SK-N-SH (cell line): Measurements from ENCODE around the gene GTF2E1. TPM values are rescaled to one million over a fixed set of nuclear protein-coding genes. Genes with fewer than 3 reads are reported as not detected.

ENCODE experiments used
- CTCF ChIA-PET: fragments of 300-600, 350-600 bp; formaldehyde crosslinking; extraction: SDS; loops from one replicate; lab custom pipeline; 2021; lab: Yijun Ruan, JAX
- POLR2A ChIA-PET: fragments of 350-600 bp; sonication (Branson Sonifier 250); formaldehyde crosslinking; extraction: SDS; loops from one replicate; lab custom pipeline; 2020; ENCODE audit warnings: antibody characterized with exemption, inconsistent platforms; lab: Yijun Ruan, JAX
- DNase-seq: peaks from one replicate; pipeline ENCODE4 v3.0.0; 2012
- H2AFZ ChIP-seq: fragments of 200-600 bp; sonication (generic); 2 replicates; pipeline ENCODE4 v1.8.1; 2016; ENCODE audit warnings: antibody characterized with exemption, mild to moderate bottlenecking, low read depth
- H3F3A ChIP-seq: fragments of 200-600 bp; sonication (generic); replicated peaks from 2 replicates; pipeline ENCODE3; 2016; ENCODE audit warnings: antibody characterized with exemption, mild to moderate bottlenecking; ENCODE audit not compliant: insufficient read depth
- H3K27ac ChIP-seq, 2 experiments: fragments of 200-500 bp in 1 of 2; fragments of 200-600 bp in 1 of 2; sonication (Bioruptor generic) in 1 of 2; sonication (generic), shearing (Covaris generic) in 1 of 2; 2 replicates each; pipeline versions ENCODE4 v1.5.1 to v1.6.1; 2014 to 2016; ENCODE audit warnings: low read depth in 2 of 2, inconsistent platforms in 1 of 2, low read length in 1 of 2, mild to moderate bottlenecking in 1 of 2, mixed read lengths in 1 of 2
- H3K27me3 ChIP-seq: fragments of 200-600 bp; sonication (generic), shearing (Covaris generic); 2 replicates; pipeline ENCODE4 v1.6.1; 2016; ENCODE audit warnings: mixed run types; ENCODE audit not compliant: insufficient read depth
- H3K36me3 ChIP-seq, 2 experiments: fragments of 200-500 bp in 1 of 2; fragments of 200-600 bp in 1 of 2; sonication (Bioruptor generic) in 1 of 2; sonication (generic) in 1 of 2; replicated peaks in 1 of 2; 2 replicates each; pipeline versions ENCODE3 to v1.5.1; 2014 to 2016; ENCODE audit warnings: low read length in 1 of 2, mild to moderate bottlenecking in 1 of 2; ENCODE audit not compliant: insufficient read depth in 2 of 2, control insufficient read depth in 1 of 2
- H3K4me1 ChIP-seq, 2 experiments: fragments of 200-500 bp in 1 of 2; fragments of 200-600 bp in 1 of 2; sonication (Bioruptor generic) in 1 of 2; sonication (generic), shearing (Covaris generic) in 1 of 2; 2 replicates each; pipeline versions ENCODE4 v1.5.1 to v1.6.1; 2014 to 2016; ENCODE audit warnings: low read depth in 1 of 2, low read length in 1 of 2, mixed run types in 1 of 2; ENCODE audit not compliant: insufficient read depth in 2 of 2, control insufficient read depth in 1 of 2
- H3K4me2 ChIP-seq: fragments of 200-600 bp; sonication (generic), shearing (Covaris generic); 2 replicates; pipeline ENCODE4 v1.6.1; 2017; ENCODE audit warnings: mixed run types
- H3K4me3 ChIP-seq, 2 experiments: fragments of 200-500 bp in 1 of 2; fragments of 200-600 bp in 1 of 2; sonication (Bioruptor generic) in 1 of 2; sonication (generic), shearing (Covaris generic) in 1 of 2; 2 replicates each; pipeline versions ENCODE4 v1.5.1 to v1.8.1; 2014 to 2016; ENCODE audit warnings: low read depth in 2 of 2, inconsistent platforms in 1 of 2, low read length in 1 of 2, mild to moderate bottlenecking in 1 of 2, mixed read lengths in 1 of 2, moderate library complexity in 1 of 2
- H3K79me2 ChIP-seq: fragments of 200-600 bp; sonication (generic); 2 replicates; pipeline ENCODE4 v1.8.1; 2017; ENCODE audit warnings: mild to moderate bottlenecking; ENCODE audit not compliant: insufficient read depth
- H3K9ac ChIP-seq: fragments of 200-600 bp; sonication (generic); 2 replicates; pipeline ENCODE4 v1.6.1; 2017; ENCODE audit warnings: mixed run types
- H3K9me2 ChIP-seq: fragments of 200-600 bp; sonication (generic); 2 replicates; pipeline ENCODE4 v1.6.1; 2017; ENCODE audit warnings: mixed run types
- H3K9me3 ChIP-seq: fragments of 200-600 bp; sonication (generic); 2 replicates; pipeline ENCODE4 v1.6.1; 2017; ENCODE audit warnings: mixed run types, mild to moderate bottlenecking, moderate library complexity
- H4K20me1 ChIP-seq: fragments of 200-600 bp; sonication (generic); 2 replicates; pipeline ENCODE4 v1.6.1; 2017; ENCODE audit warnings: mild to moderate bottlenecking, mixed run types; ENCODE audit not compliant: insufficient read depth
- CHD2 ChIP-seq: fragments of 150-350 bp; IDR thresholded peaks from 2 replicates; pipeline ENCODE4 v1.6.1; 2018; ENCODE audit warnings: low read length; ENCODE audit not compliant: partially characterized antibody
- EP300 ChIP-seq, 2 experiments: IDR thresholded peaks; 2 replicates each; pipeline versions ENCODE4 v1.4.0 to v1.6.1; 2012; ENCODE audit warnings: borderline replicate concordance in 1 of 2, low read depth in 1 of 2, low read length in 1 of 2
- FOSL2 ChIP-seq: IDR thresholded peaks from 2 replicates; pipeline ENCODE4 v1.4.0; 2012; ENCODE audit warnings: low read depth, mild to moderate bottlenecking, moderate library complexity, borderline replicate concordance
- FOXM1 ChIP-seq: IDR thresholded peaks from 2 replicates; pipeline ENCODE4 v1.4.0; 2012; ENCODE audit warnings: low read depth, mild to moderate bottlenecking
- GABPA ChIP-seq: IDR thresholded peaks from 2 replicates; pipeline ENCODE4 v1.4.0; 2012; ENCODE audit warnings: low read depth, mild to moderate bottlenecking
- GATA2 ChIP-seq: sonication (generic); formaldehyde crosslinking; IDR thresholded peaks from 2 replicates; pipeline ENCODE4 v1.5.0; 2020; ENCODE audit warnings: mild to moderate bottlenecking, missing genetic modification reagents
- JUND ChIP-seq: IDR thresholded peaks from 2 replicates; pipeline ENCODE4 v1.4.0; 2012
- MEF2A ChIP-seq: IDR thresholded peaks from 2 replicates; pipeline ENCODE4 v1.4.0; 2012; ENCODE audit warnings: low read depth, borderline replicate concordance
- NFIC ChIP-seq: IDR thresholded peaks from 2 replicates; pipeline ENCODE4 v1.4.0; 2012; ENCODE audit warnings: borderline replicate concordance
- POLR2AphosphoS5 ChIP-seq: IDR thresholded peaks from 2 replicates; pipeline ENCODE4 v1.6.1; 2012; ENCODE audit warnings: low read depth, low read length
- RAD21 ChIP-seq: IDR thresholded peaks from 2 replicates; pipeline ENCODE4 v1.6.1; 2012; ENCODE audit warnings: mild to moderate bottlenecking, low read length
- RCOR1 ChIP-seq: fragments of 150-350 bp; IDR thresholded peaks from 2 replicates; pipeline ENCODE4 v1.6.1; 2017; ENCODE audit warnings: antibody characterized with exemption, low read length
- RXRA ChIP-seq: IDR thresholded peaks from 2 replicates; pipeline ENCODE4 v1.4.0; 2012; ENCODE audit warnings: low read depth, mild to moderate bottlenecking, borderline replicate concordance
- TCF12 ChIP-seq: IDR thresholded peaks from 2 replicates; pipeline ENCODE4 v1.4.0; 2012
- TEAD4 ChIP-seq: IDR thresholded peaks from 2 replicates; pipeline ENCODE4 v1.4.0; 2012; ENCODE audit warnings: mild to moderate bottlenecking, borderline replicate concordance; ENCODE audit not compliant: insufficient read depth
- YY1 ChIP-seq: IDR thresholded peaks from 2 replicates; pipeline ENCODE4 v1.4.0; 2012; ENCODE audit warnings: low read depth, mild to moderate bottlenecking
- polyA plus RNA-seq, 3 experiments: library from polyadenylated mRNA; depleted of rRNA; stranded (reverse); fragments of >200 nt; gene quantifications; 2 replicates each; pipeline ENCODE4 v1.2.3, GENCODE V29; 2012
- TF ChIP-seq, protein P1 (sequence below): fragments of 200-600 bp; sonication (generic); IDR thresholded peaks from 2 replicates; pipeline ENCODE4 v1.6.1; 2017; ENCODE audit warnings: antibody characterized with exemption, mild to moderate bottlenecking, moderate library complexity
- TF ChIP-seq, protein P2 (sequence below): IDR thresholded peaks from 2 replicates; pipeline ENCODE4 v1.4.0; 2012; ENCODE audit warnings: low read depth, borderline replicate concordance
- TF ChIP-seq, protein P3 (sequence below): IDR thresholded peaks from 2 replicates; pipeline ENCODE4 v1.4.0; 2012; ENCODE audit warnings: low read depth, borderline replicate concordance

The GTF2E1 gene
- polyA plus RNA-seq, 1 of the 3 experiments (the other 2 are of a cell fraction): 5.7 TPM

DNA sequence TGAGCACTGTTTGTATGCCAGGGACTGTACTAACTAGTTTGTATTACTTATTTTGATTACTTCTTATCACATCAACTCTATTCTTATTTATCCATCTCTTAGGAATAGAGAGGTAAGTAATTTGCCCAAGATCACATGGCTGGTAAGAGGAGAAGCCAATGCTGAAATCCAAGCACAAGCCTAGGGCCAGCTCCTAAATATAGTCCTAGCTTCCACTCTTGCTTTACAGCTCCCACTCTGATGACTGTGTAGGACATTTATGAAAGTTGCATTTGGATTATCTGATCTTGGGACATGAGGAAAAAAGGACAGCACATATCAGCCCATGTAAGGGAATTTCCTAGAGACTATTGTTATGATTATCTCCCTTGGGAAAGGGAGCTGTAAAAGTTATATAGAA is 58.1 kb downstream of the GTF2E1 start:
- H3K27me3 ChIP-seq: no peaks in the 10 kb centered on the region
- H3K4me3 ChIP-seq: no peak overlapping the region
- no peaks in the 10 kb centered on the region for H3K4me1 ChIP-seq
- no peaks in the 10 kb centered on the region for H3K36me3 ChIP-seq
- TF ChIP-seq RXRA (no peak), EP300 (IDR thresholded peaks at IDR 0.05; ENCODE audit: borderline replicate concordance in 1 of 2, low read depth in 1 of 2, low read length in 1 of 2) (no peak), RCOR1 (no peak), JUND (no peak), GABPA (no peak), FOXM1 (no peak), RAD21 (no peak), FOSL2 (no peak), TCF12 (no peak), TEAD4 (no peak), GATA2 (CRISPR knock-in tag) (no peak), NFIC (no peak), MEF2A (no peak), CHD2 (no peak), POLR2AphosphoS5 (no peak), YY1 (no peak)
- TF ChIP-seq, protein P1, sequence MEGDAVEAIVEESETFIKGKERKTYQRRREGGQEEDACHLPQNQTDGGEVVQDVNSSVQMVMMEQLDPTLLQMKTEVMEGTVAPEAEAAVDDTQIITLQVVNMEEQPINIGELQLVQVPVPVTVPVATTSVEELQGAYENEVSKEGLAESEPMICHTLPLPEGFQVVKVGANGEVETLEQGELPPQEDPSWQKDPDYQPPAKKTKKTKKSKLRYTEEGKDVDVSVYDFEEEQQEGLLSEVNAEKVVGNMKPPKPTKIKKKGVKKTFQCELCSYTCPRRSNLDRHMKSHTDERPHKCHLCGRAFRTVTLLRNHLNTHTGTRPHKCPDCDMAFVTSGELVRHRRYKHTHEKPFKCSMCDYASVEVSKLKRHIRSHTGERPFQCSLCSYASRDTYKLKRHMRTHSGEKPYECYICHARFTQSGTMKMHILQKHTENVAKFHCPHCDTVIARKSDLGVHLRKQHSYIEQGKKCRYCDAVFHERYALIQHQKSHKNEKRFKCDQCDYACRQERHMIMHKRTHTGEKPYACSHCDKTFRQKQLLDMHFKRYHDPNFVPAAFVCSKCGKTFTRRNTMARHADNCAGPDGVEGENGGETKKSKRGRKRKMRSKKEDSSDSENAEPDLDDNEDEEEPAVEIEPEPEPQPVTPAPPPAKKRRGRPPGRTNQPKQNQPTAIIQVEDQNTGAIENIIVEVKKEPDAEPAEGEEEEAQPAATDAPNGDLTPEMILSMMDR: no peak
- TF ChIP-seq, protein P2, sequence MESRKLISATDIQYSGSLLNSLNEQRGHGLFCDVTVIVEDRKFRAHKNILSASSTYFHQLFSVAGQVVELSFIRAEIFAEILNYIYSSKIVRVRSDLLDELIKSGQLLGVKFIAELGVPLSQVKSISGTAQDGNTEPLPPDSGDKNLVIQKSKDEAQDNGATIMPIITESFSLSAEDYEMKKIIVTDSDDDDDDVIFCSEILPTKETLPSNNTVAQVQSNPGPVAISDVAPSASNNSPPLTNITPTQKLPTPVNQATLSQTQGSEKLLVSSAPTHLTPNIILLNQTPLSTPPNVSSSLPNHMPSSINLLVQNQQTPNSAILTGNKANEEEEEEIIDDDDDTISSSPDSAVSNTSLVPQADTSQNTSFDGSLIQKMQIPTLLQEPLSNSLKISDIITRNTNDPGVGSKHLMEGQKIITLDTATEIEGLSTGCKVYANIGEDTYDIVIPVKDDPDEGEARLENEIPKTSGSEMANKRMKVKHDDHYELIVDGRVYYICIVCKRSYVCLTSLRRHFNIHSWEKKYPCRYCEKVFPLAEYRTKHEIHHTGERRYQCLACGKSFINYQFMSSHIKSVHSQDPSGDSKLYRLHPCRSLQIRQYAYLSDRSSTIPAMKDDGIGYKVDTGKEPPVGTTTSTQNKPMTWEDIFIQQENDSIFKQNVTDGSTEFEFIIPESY: no peak
- TF ChIP-seq, protein P3, sequence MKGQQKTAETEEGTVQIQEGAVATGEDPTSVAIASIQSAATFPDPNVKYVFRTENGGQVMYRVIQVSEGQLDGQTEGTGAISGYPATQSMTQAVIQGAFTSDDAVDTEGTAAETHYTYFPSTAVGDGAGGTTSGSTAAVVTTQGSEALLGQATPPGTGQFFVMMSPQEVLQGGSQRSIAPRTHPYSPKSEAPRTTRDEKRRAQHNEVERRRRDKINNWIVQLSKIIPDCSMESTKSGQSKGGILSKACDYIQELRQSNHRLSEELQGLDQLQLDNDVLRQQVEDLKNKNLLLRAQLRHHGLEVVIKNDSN: no peak
- TF ChIP-seq, all 33 proteins: peak for 0
- H4K20me1 ChIP-seq: no peaks in the 10 kb centered on the region
- ChIA-PET POLR2A (no interaction called here), CTCF (interaction anchor here (2.9 to 3.5 kb wide), 2 partner anchors 239 to 242 kb away, joined by 13 to 16 read pairs; no protein-coding TSS in a partner anchor)
- no peak overlapping the region for H3K4me2 ChIP-seq
- no peaks in the 10 kb centered on the region for H3K79me2 ChIP-seq
- H3K9me3 ChIP-seq: no peaks in the 10 kb centered on the region
- DNase-seq: no peak
- no peak overlapping the region for H2AFZ ChIP-seq
- H3K9me2 ChIP-seq: no peaks in the 10 kb centered on the region
- no peaks in the 10 kb centered on the region for H3F3A ChIP-seq
- no peak overlapping the region for H3K9ac ChIP-seq
- no peak overlapping the region for H3K27ac ChIP-seq
